Lung (tissue), 13 donors: Measurements from ENCODE around the gene KCNG4. TPM values are rescaled to one million over a fixed set of nuclear protein-coding genes. Genes with fewer than 3 reads are reported as not detected.

Experiments
- ATAC-seq: fragments of 200-7000 bp; cut with Tn5 transposase; one replicate; pipeline ENCODE4 v1.9.1; 2020; ENCODE audit warnings: moderate number of reproducible peaks; ENCODE audit not compliant: insufficient read depth, low FRiP score
- DNase-seq, 3 donors: peaks; one replicate each; pipeline ENCODE4 v3.0.0-alpha.2; 2013 to 2017
- H3K27ac ChIP-seq, 2 donors: one replicate each; pipeline ENCODE4 v1.5.1; 2013; ENCODE audit warnings: mild to moderate bottlenecking in 2 of 2, moderate library complexity in 2 of 2, control low read depth in 1 of 2, inconsistent platforms in 1 of 2, low read depth in 1 of 2, low read length in 1 of 2
- H3K27me3 ChIP-seq, 3 donors: one replicate each; pipeline ENCODE4 v1.5.1; 2013; ENCODE audit warnings: low read length in 2 of 3; ENCODE audit not compliant: control insufficient read depth in 3 of 3, insufficient read depth in 3 of 3
- H3K36me3 ChIP-seq, 4 donors: one replicate each; pipeline ENCODE4 v1.5.1; 2013; ENCODE audit warnings: low read length in 4 of 4, mild to moderate bottlenecking in 1 of 4, moderate library complexity in 1 of 4; ENCODE audit not compliant: control insufficient read depth in 4 of 4, insufficient read depth in 4 of 4
- H3K4me1 ChIP-seq, 5 donors: one replicate each; pipeline ENCODE4 v1.5.1; 2013; ENCODE audit warnings: low read length in 5 of 5, mild to moderate bottlenecking in 2 of 5, moderate library complexity in 1 of 5; ENCODE audit not compliant: control insufficient read depth in 5 of 5, insufficient read depth in 5 of 5
- H3K4me3 ChIP-seq: one replicate; pipeline ENCODE4 v1.5.1; 2013; ENCODE audit warnings: mild to moderate bottlenecking, control low read depth, moderate library complexity
- H3K9ac ChIP-seq, 2 donors: one replicate each; pipeline ENCODE4 v1.5.1; 2013; ENCODE audit warnings: low read length in 2 of 2, control low read depth in 1 of 2; ENCODE audit not compliant: insufficient read depth in 1 of 2
- H3K9me3 ChIP-seq, 4 donors: one replicate each; pipeline ENCODE4 v1.5.1; 2013; ENCODE audit warnings: low read length in 3 of 4, mild to moderate bottlenecking in 1 of 4, moderate library complexity in 1 of 4; ENCODE audit not compliant: control insufficient read depth in 4 of 4, insufficient read depth in 3 of 4
- WGBS, 2 donors: extraction: QIAGEN DNeasy Blood & Tissue Kit; methylation state at CpG; one replicate each; pipeline ENCODE4 v1.1.7; 2013; 5-methylcytosine and 5-hydroxymethylcytosine counted together
- polyA plus RNA-seq, 2 donors: library from polyadenylated mRNA; stranded (reverse); fragments of 200-250 nt; gene quantifications; one replicate each; pipeline ENCODE4 v1.2.1, GENCODE V29; 2013
- small RNA-seq: library from RNA; depleted of rRNA; stranded (forward); fragments of <200 nt; gene quantifications from one replicate; pipeline ENCODE3, GENCODE V24; 2014; ENCODE audit warnings: low replicate concordance
- total RNA-seq, 2 donors: library from RNA; depleted of rRNA in 1 of 2; stranded (reverse); fragments of >200 nt in 1 of 2; gene quantifications; one replicate each; pipeline ENCODE4 v1.2.1, GENCODE V29; 2014 to 2021
- TF ChIP-seq, protein P1 (sequence below): IDR thresholded peaks from 2 replicates; pipeline ENCODE4 v1.5.1; 2012; ENCODE audit warnings: mild to moderate bottlenecking; ENCODE audit errors: control extremely low read depth, extremely low read depth
- donor health status: control.
- donor health status: control.
- donor health status: Bipolar disorder and iron deficiency.
- donor health status: healthy.
- donor health status: DM: yes; HTN: yes; CAD: no.

KCNG4 gene
- total and polyA plus RNA-seq, 4 donors = not detected

DNA sequence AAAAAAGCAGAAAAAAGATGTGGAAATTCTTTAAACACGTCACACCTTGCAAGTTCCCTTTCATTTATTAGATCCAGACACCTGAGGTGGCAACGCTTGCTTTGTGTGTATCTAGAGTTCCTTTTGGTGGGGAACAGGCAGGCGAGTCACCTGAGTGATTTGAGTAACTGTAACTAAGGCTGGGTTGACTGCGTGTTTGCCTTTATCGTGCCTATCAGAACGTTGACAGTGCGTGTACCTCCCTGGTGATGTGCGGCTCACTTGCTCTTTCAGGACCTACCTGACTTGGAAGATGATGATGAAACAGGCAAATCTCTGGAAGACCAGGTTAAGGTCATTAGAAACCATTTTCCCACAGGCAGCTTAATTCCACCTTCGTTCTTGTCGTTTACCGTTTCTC lies 65.4 kb downstream of the KCNG4 start:
- no peak for ATAC-seq
- no peak for DNase-seq
- Histone ChIP-seq H3K27me3 (no peaks in the 10 kb centered on the region), H3K9me3 (no peaks in the 10 kb centered on the region), H3K9ac (no peak overlapping the region), H3K36me3 (peaks cover 0 to 14% (median 3%) of the 10 kb centered on the region in 4 donors), H3K27ac (no peak overlapping the region), H3K4me3 (no peak overlapping the region), H3K4me1 (peaks cover 0 to 15% (median 0%) of the 10 kb centered on the region in 5 donors)
- TF ChIP-seq, protein P1, sequence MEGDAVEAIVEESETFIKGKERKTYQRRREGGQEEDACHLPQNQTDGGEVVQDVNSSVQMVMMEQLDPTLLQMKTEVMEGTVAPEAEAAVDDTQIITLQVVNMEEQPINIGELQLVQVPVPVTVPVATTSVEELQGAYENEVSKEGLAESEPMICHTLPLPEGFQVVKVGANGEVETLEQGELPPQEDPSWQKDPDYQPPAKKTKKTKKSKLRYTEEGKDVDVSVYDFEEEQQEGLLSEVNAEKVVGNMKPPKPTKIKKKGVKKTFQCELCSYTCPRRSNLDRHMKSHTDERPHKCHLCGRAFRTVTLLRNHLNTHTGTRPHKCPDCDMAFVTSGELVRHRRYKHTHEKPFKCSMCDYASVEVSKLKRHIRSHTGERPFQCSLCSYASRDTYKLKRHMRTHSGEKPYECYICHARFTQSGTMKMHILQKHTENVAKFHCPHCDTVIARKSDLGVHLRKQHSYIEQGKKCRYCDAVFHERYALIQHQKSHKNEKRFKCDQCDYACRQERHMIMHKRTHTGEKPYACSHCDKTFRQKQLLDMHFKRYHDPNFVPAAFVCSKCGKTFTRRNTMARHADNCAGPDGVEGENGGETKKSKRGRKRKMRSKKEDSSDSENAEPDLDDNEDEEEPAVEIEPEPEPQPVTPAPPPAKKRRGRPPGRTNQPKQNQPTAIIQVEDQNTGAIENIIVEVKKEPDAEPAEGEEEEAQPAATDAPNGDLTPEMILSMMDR = no peak
- WGBS, 2 donors = 77 to 83% methylated on average over 11 of the region's 11 CpGs

DNA sequence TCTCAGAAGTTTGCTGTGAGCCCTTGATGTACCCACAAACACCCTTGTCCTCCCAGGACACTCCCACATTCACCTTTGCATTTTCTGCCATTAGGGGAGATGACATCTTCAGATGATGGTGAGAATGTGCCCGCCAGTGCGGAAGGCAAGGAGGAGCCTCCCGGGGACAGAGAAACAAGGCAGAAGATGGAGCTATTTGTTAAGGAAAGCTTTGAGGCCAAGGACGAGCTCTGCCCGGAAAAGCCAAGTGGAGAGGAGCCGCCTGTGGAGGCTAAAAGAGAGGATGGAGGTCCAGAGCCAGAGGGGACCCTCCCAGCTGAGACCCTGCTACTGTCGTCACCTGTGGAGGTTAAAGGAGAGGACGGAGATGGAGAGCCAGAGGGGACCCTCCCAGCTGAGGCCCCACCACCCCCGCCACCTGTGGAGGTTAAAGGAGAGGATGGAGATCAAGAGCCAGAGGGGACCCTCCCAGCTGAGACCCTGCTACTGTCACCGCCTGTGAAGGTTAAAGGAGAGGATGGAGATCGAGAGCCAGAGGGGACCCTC lies 70.0 kb downstream of the KCNG4 start:
- WGBS, 2 donors = 79 to 81% methylated on average over 11 of the region's 11 CpGs
- H3K27me3 ChIP-seq = no peaks in the 10 kb centered on the region
- TF ChIP-seq, protein P1 = no peak
- no peak overlapping the region for H3K27ac ChIP-seq
- no peak overlapping the region for H3K4me3 ChIP-seq
- DNase-seq (no peak), ATAC-seq (no peak)
- no peaks in the 10 kb centered on the region for H3K4me1 ChIP-seq
- H3K9me3 ChIP-seq = no peaks in the 10 kb centered on the region
- no peak overlapping the region for H3K9ac ChIP-seq
- no peaks in the 10 kb centered on the region for H3K36me3 ChIP-seq

Small RNA genes lying within 50 kb of the gene (small RNA-seq; reads per million reads assigned to genes)
- gene RNA5SP433 = not detected

Other genes starting within 250 kb of the KCNG4 start
- not detected for gene SLC38A8, start 197.2 kb downstream of the KCNG4 start, total RNA-seq
- gene SLC38A8, start 197.2 kb downstream of the KCNG4 start, polyA plus RNA-seq = 1 to 10 TPM in 1 of 2 donors, not detected in 1; 1.2 TPM
- gene MBTPS1, start 123.1 kb downstream of the KCNG4 start, total RNA-seq = 100 to 1,000 TPM in 1 of 2 donors, 10 to 100 TPM in 1; 87.7 to 130 TPM
- 10 to 100 TPM; 45.5 to 48.3 TPM for gene MBTPS1, start 123.1 kb downstream of the KCNG4 start, polyA plus RNA-seq
- 10 to 100 TPM; 17.4 to 41.3 TPM for gene HSDL1, start 94.8 kb downstream of the KCNG4 start, total RNA-seq
- gene HSDL1, start 94.8 kb downstream of the KCNG4 start, polyA plus RNA-seq = 10 to 100 TPM; 12.6 to 16.0 TPM
- 10 to 100 TPM; 12.5 to 38.5 TPM for gene DNAAF1, start 94.7 kb downstream of the KCNG4 start, total RNA-seq
- gene DNAAF1, start 94.7 kb downstream of the KCNG4 start, polyA plus RNA-seq = 10 to 100 TPM; 11.5 to 12.3 TPM
- gene TAF1C, start 53.0 kb downstream of the KCNG4 start, total RNA-seq = 10 to 100 TPM; 42.3 to 53.1 TPM
- gene TAF1C, start 53.0 kb downstream of the KCNG4 start, polyA plus RNA-seq = 10 to 100 TPM; 36.1 to 44.2 TPM
- gene ADAD2, start 48.9 kb downstream of the KCNG4 start, total RNA-seq = under 1 TPM; 0.71 to 0.83 TPM
- gene ADAD2, start 48.9 kb downstream of the KCNG4 start, polyA plus RNA-seq = under 1 TPM; 0.06 to 0.14 TPM
- gene WFDC1, start 54.9 kb upstream of the KCNG4 start, total RNA-seq = 10 to 100 TPM in 1 of 2 donors, 1 to 10 TPM in 1; 6.5 to 14.8 TPM
- gene WFDC1, start 54.9 kb upstream of the KCNG4 start, polyA plus RNA-seq = 10 to 100 TPM in 1 of 2 donors, 1 to 10 TPM in 1; 9.9 to 12.9 TPM
- 10 to 100 TPM; 50.0 to 96.8 TPM for gene ATP2C2, start 128.5 kb upstream of the KCNG4 start, total RNA-seq
- gene ATP2C2, start 128.5 kb upstream of the KCNG4 start, polyA plus RNA-seq = 10 to 100 TPM; 21.3 to 25.0 TPM